Measurements from ENCODE around the gene ZNF780A.
"Not testable (repeated sequence)": the region's sequence is repeated elsewhere in the genome, so short reads cannot be mapped to it uniquely, and the experiment has no call there.

The ZNF780A gene

GRCh38 chr19:40081411-40081810, 9.3 kb downstream of the ZNF780A start:
- DNase-seq: no peak

- no peak for DNase-seq
These were observed 10.5 kb downstream of the ZNF780A start for GRCh38 chr19:40080289-40080688.

DNA sequence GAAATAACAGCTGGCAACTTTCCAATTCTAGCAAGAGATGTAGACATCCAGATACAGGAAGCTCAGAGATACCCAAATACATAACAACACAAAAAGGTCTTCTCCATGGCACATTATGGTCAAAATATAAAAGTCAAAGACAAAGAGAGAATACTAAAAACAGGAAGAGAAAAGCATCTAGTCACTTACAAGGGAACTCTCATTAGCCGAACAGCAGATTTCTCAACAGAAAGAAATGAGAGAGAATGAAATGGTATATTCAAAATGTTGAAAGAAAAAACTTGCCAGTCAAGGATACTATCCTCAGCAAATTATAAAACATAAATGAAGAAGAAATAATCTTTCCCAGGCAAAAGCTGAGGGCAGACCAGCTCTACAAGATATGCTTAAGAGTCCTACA, 12.4 kb downstream of the ZNF780A start:
- DNase-seq: no peak

- no peak for DNase-seq
These were observed 20.7 kb downstream of the ZNF780A start for GRCh38 chr19:40070058-40070457.

- no peak for DNase-seq
These were observed 31.1 kb downstream of the ZNF780A start for GRCh38 chr19:40059624-40060023.

DNA sequence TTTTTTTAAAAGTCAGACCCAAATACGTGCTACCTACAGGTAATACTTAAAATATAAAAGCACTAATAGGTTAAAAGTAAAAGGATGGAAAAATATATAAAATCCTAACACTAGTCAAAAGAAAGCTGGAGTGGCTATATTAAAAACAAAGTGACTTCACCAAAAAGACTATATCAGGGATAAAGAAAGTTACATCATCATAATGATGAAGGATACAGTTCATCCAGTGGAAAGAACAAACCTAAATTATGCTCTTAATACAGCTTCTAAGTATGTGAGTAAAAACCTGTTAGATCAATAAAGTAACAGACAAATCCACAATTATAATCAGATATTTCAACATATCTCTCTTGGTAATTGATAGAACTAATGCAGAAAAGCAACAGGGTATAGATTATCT, 33.6 kb downstream of the ZNF780A start:
- DNase-seq: no peak

GRCh38 chr19:40056505-40056904, 34.2 kb downstream of the ZNF780A start:
- DNase-seq: no peak

- peak; percentile 57 for DNase-seq
These were observed 34.8 kb downstream of the ZNF780A start, which contains the start of gene ZNF780B for GRCh38 chr19:40055832-40056504. ZNF780B (minus strand) TSS chr19:40056231; CDS start chr19:40050332, 5,899 bp downstream.

DNA sequence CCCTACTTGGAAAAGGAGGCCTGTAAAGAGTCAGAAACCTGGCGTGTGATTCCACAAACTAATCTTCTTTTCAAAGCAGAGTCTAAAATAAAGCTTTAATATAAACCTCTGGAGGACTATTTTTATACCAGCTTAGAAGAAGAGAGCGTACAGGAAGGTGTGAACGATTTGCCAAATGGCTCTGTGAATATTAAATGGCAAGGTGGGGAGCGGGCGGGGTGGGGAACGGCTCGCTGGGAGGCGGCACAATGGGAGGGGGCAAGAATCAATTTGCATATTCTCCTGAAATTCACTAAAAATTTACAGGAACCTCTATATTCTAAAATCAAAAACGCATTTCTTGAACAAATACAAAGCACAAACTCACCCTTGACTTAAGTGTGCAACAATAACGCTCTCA, 35.7 kb downstream of the ZNF780A start:
- no peak for DNase-seq

DNA sequence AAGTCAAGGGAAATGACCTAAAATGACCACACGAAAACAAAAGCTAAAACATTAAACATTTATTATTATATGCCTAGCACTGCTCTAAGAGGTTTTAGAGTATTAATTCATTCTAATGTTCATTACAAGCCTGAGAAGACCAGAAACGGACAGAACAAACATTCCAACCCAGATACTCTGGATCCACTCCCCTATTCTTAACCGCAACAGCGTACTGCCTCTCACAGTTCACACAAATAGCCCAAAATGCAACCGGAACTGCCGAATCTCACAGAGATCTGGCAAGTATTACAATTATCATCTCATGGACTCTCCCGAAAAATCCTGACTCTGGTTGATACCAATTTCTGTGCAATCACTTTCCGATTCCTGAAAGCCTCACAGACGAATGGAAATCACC, 36.1 kb downstream of the ZNF780A start:
- DNase-seq: no peak

DNA sequence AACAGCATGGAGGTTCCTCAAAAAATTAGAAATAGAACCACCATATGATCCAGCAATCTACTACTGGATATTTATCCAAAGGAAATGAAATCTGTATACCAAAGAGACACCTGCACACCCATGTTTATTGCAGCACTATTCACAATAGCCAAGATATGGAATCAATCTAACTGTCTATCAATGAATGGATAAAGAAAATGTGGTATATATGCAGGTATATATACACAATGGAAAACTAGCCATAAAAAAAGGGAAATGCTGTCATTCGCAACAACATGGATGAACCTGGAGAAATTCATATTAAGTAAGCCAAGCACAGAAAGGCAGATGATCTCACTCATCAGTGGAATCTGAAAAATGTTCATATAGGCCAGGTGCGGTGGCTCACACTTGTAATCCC, 37.3 kb downstream of the ZNF780A start:
- DNase-seq: no peak

DNA sequence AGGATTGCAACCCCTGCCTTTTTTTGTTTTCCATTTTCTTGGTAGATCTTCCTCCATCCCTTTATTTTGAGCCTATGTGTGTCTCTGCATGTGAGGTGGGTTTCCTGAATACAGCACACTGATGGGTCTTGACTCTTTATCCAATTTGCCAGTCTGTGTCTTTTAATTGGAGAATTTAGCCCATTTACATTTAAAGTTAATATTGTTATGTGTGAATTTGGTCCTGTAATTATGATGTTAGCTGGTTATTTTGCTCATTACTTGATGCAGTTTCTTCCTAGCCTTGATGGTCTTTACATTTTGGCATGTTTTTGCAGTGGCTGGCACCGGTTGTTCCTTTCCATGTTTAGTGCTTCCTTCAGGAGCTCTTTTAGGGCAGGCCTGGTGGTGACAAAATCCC, 49.0 kb downstream of the ZNF780A start:
- DNase-seq: not testable (repeated sequence)

DNA sequence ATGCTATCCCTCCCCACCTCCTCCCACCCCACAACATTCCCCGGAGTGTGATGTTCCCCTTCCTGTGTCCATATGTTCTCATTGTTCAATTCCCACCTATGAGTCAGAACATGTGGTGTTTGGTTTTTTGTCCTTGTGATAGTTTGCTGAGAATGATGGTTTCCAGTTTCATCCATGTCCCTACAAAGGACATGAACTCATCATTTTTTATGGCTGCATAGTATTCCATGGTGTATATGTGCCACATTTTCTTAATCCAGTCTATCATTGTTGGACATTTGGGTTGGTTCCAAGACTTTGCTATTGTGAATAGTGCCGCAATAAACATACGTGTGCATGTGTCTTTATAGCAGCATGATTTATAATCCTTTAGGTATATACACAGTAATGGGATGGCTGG, 52.7 kb downstream of the ZNF780A start:
- DNase-seq: not testable (repeated sequence)

GRCh38 chr19:40035996-40036395, 54.7 kb downstream of the ZNF780A start:
- DNase-seq: no peak

DNA sequence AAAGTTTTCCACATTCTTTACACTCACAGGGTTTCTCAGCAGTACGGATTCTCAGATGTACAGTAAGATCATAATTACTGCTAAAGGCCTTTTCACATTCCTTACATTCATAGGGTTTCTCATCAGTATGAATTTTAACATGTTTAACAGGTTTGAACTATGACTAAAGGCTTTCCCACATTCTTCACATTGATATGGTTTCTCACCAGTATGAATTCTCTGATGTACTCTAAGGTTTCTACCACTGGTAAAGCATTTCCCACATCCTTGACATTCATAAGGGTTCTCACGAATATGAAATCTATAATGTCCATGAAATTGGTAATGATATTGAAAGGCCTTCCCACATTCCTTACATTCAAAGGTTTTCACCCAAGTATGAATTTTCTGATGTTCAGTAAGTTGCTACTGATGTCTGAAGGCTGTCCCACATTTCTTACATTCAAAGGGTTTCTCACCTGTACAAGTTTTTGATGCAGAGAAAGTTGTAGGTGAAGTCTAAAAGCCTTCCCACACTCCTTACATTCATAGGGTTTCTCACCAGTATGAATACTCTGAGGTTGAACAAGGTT, 56.7 kb downstream of the ZNF780A start:
- DNase-seq: no peak

DNA sequence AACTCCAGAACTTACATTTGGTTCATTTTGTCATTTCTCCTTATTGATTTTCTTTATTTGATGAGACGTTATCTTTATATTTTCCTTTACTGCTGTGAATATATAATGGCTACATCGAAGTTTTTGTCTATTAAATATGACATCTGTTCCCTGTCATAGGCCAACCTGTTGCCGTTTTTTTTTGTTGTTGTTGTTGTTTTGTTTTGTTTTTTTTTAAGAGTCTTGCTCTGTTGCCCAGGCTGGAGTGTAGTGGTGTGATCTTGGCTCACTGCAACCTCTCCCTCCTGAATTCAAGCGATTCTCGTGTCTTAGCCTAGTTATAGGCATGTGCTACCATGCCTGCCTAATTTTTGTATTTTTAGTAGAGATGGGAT, 64.2 kb downstream of the ZNF780A start:
- DNase-seq: no peak

- no peak for DNase-seq
These were observed 64.7 kb downstream of the ZNF780A start for GRCh38 chr19:40025938-40026596.

GRCh38 chr19:40023969-40024368, 66.8 kb downstream of the ZNF780A start:
- DNase-seq: no peak

All from GDM1 (cell line).